Activated CD4-positive, alpha-beta memory T cell treated with anti-CD3 and anti-CD28 coated beads for 36 hours (primary cell): ENCODE measurements around the gene UTP4. TPM values are rescaled to one million over a fixed set of nuclear protein-coding genes. Genes with fewer than 3 reads are reported as not detected.
A peak's percentile ranks its signal among the peaks of the same experiment; 100 is the strongest.

ENCODE experiments used
- CTCF ChIA-PET: fragments of 350-600 bp; sonication (Branson Sonifier 250); formaldehyde crosslinking; loops from one replicate; lab custom pipeline; 2021; ENCODE audit warnings: antibody characterized with exemption, inconsistent platforms; lab: Charles Lee
- POLR2A ChIA-PET: fragments of 350-600 bp; sonication (Branson Sonifier 250); formaldehyde crosslinking; loops from one replicate; lab custom pipeline; 2021; ENCODE audit warnings: antibody characterized with exemption; lab: Charles Lee
- DNase-seq: peaks from one replicate; pipeline ENCODE4 v3.0.0-alpha.2; 2020
- H3K27ac Mint-ChIP-seq: one replicate; pipeline ENCODE4 v1.8.0; 2021; ENCODE audit warnings: mixed read lengths
- H3K27me3 Mint-ChIP-seq: one replicate; pipeline ENCODE4 v1.8.0; 2021; ENCODE audit warnings: mixed read lengths
- H3K36me3 Mint-ChIP-seq: one replicate; pipeline ENCODE4 v1.8.0; 2021; ENCODE audit warnings: mixed read lengths
- H3K4me1 Mint-ChIP-seq: one replicate; pipeline ENCODE4 v1.8.0; 2021; ENCODE audit warnings: low read depth, mixed read lengths
- H3K4me3 Mint-ChIP-seq: one replicate; pipeline ENCODE4 v1.8.0; 2021; ENCODE audit warnings: mild to moderate bottlenecking, mixed read lengths
- H3K9me3 Mint-ChIP-seq: one replicate; pipeline ENCODE4 v1.8.0; 2021; ENCODE audit warnings: mixed read lengths
- intact Hi-C: fragments of 100-400 bp; cut with micrococcal nuclease; formaldehyde crosslinking; loops from one replicate; pipeline ENCODE4 v1.15.1; 2023
- total RNA-seq, 2 experiments: library from RNA; stranded (reverse); gene quantifications; one replicate each; pipeline ENCODE4 v1.2.3, GENCODE V29; 2021

Gene UTP4
- total RNA-seq, 2 experiments from 2014 or later = 104 to 106 TPM

GRCh38 chr16:69195369-69196029, 63.0 kb downstream of the UTP4 start:
- no peak for DNase-seq
- intact Hi-C loops = no loop called here
- peaks cover 3% of the 10 kb centered on the region for H3K36me3 Mint-ChIP-seq
- no peaks in the 10 kb centered on the region for H3K27me3 Mint-ChIP-seq
- no peaks in the 10 kb centered on the region for H3K9me3 Mint-ChIP-seq
- H3K4me1 Mint-ChIP-seq = peaks cover 30% of the 10 kb centered on the region
- POLR2A ChIA-PET = interaction anchor here (0.6 kb wide), 1 partner anchor 66 kb away, joined by 3 read pairs; no protein-coding TSS in a partner anchor
- no peak overlapping the region for H3K4me3 Mint-ChIP-seq
- H3K27ac Mint-ChIP-seq = no peak overlapping the region
- CTCF ChIA-PET = no interaction called here

- Mint-ChIP-seq H3K36me3 (no peaks in the 10 kb centered on the region), H3K9me3 (no peaks in the 10 kb centered on the region), H3K4me1 (peaks cover 24% of the 10 kb centered on the region), H3K4me3 (no peak overlapping the region), H3K27me3 (no peaks in the 10 kb centered on the region), H3K27ac (no peak overlapping the region)
- CTCF ChIA-PET = no interaction called here
- intact Hi-C loops = no loop called here
- POLR2A ChIA-PET = no interaction called here
- no peak for DNase-seq
Measured at GRCh38 chr16:69197573-69197972, 65.1 kb downstream of the UTP4 start.

- H3K4me3 Mint-ChIP-seq = no peak overlapping the region
- intact Hi-C loops = no loop called here
- no peak overlapping the region for H3K27ac Mint-ChIP-seq
- DNase-seq = no peak
- POLR2A ChIA-PET = no interaction called here
- H3K27me3 Mint-ChIP-seq = no peaks in the 10 kb centered on the region
- peaks cover 25% of the 10 kb centered on the region for H3K4me1 Mint-ChIP-seq
- no peaks in the 10 kb centered on the region for H3K36me3 Mint-ChIP-seq
- CTCF ChIA-PET = no interaction called here
- no peaks in the 10 kb centered on the region for H3K9me3 Mint-ChIP-seq
Measured at GRCh38 chr16:69199382-69199781, 66.9 kb downstream of the UTP4 start.

- Mint-ChIP-seq H3K27me3 (no peaks in the 10 kb centered on the region), H3K4me1 (peaks cover 34% of the 10 kb centered on the region), H3K9me3 (no peaks in the 10 kb centered on the region), H3K27ac (no peak overlapping the region), H3K36me3 (no peaks in the 10 kb centered on the region), H3K4me3 (no peak overlapping the region)
- POLR2A ChIA-PET = no interaction called here
- intact Hi-C loops = no loop called here
- no peak for DNase-seq
- CTCF ChIA-PET = no interaction called here
Measured at GRCh38 chr16:69201291-69201690, 68.8 kb downstream of the UTP4 start.

- Mint-ChIP-seq H3K9me3 (no peaks in the 10 kb centered on the region), H3K27ac (no peak overlapping the region), H3K36me3 (no peaks in the 10 kb centered on the region), H3K4me1 (peaks cover 33% of the 10 kb centered on the region), H3K4me3 (no peak overlapping the region), H3K27me3 (no peaks in the 10 kb centered on the region)
- DNase-seq = no peak
- ChIA-PET CTCF (no interaction called here), POLR2A (no interaction called here)
- intact Hi-C loops = no loop called here
Measured at GRCh38 chr16:69201787-69202186, 69.3 kb downstream of the UTP4 start.

- peak overlapping the region; percentile 53 for H3K27ac Mint-ChIP-seq
- intact Hi-C loops = no loop called here
- H3K36me3 Mint-ChIP-seq = no peaks in the 10 kb centered on the region
- no peak for DNase-seq
- peaks cover 26% of the 10 kb centered on the region for H3K4me1 Mint-ChIP-seq
- no peak overlapping the region for H3K4me3 Mint-ChIP-seq
- ChIA-PET POLR2A (interaction anchor here (1.1 to 1.6 kb wide), 2 partner anchors 18 to 38 kb away, joined by 4 read pairs; partner anchors contain the start of gene SNTB2), CTCF (interaction anchor here (0.6 kb wide), 1 partner anchor 638 kb away, joined by 5 read pairs; no protein-coding TSS in a partner anchor)
- H3K9me3 Mint-ChIP-seq = no peaks in the 10 kb centered on the region
- H3K27me3 Mint-ChIP-seq = no peaks in the 10 kb centered on the region
Measured at GRCh38 chr16:69204172-69204571, 71.7 kb downstream of the UTP4 start.

GRCh38 chr16:69209735-69210134, 77.3 kb downstream of the UTP4 start:
- H3K4me3 Mint-ChIP-seq = no peak overlapping the region
- POLR2A ChIA-PET = no interaction called here

GRCh38 chr16:69217433-69217832, 85.0 kb downstream of the UTP4 start:
- peaks cover 10% of the 10 kb centered on the region for H3K4me1 Mint-ChIP-seq
- H3K4me3 Mint-ChIP-seq = no peak overlapping the region
- H3K27ac Mint-ChIP-seq = no peak overlapping the region
- POLR2A ChIA-PET = interaction anchor here (1.3 kb wide), 1 partner anchor 31 kb away, joined by 3 read pairs; the partner anchor contains the start of gene SNTB2
- no peaks in the 10 kb centered on the region for H3K27me3 Mint-ChIP-seq
- H3K9me3 Mint-ChIP-seq = no peaks in the 10 kb centered on the region
- CTCF ChIA-PET = interaction anchor here (0.9 to 1.1 kb wide), 2 partner anchors 68 to 94 kb away, joined by 3 to 5 read pairs; no protein-coding TSS in a partner anchor
- no peaks in the 10 kb centered on the region for H3K36me3 Mint-ChIP-seq
- no peak for DNase-seq
- intact Hi-C loops = loop anchor here (1.0 kb wide), 1 partner anchor 51 kb away; no protein-coding TSS in a partner anchor

More at GRCh38 chr16:69209735-69210134, 77.3 kb downstream of the UTP4 start:
- Mint-ChIP-seq H3K27ac (no peak overlapping the region), H3K9me3 (no peaks in the 10 kb centered on the region), H3K4me1 (peaks cover 6% of the 10 kb centered on the region), H3K27me3 (no peaks in the 10 kb centered on the region), H3K36me3 (no peaks in the 10 kb centered on the region)
- CTCF ChIA-PET = interaction anchor here (0.7 to 1.2 kb wide), 2 partner anchors 60 to 125 kb away, joined by 3 read pairs; no protein-coding TSS in a partner anchor
- intact Hi-C loops = no loop called here
- DNase-seq = no peak

Other genes starting within 250 kb of the UTP4 start
- gene HAS3, start 27.0 kb upstream of the UTP4 start, total RNA-seq = under 1 TPM; 0.10 to 0.21 TPM
- gene CHTF8, start 61 bp upstream of the UTP4 start, total RNA-seq = 100 to 1,000 TPM; 120 to 132 TPM
- gene SNTB2, start 54.5 kb downstream of the UTP4 start, total RNA-seq = 10 to 100 TPM; 19.8 to 20.1 TPM
- 10 to 100 TPM; 32.1 to 33.0 TPM for gene VPS4A, start 178.7 kb downstream of the UTP4 start, total RNA-seq
- 10 to 100 TPM; 16.2 to 17.6 TPM for gene PDF, start 197.9 kb downstream of the UTP4 start, total RNA-seq
- gene COG8, start 206.9 kb downstream of the UTP4 start, total RNA-seq = 10 to 100 TPM; 25.4 to 27.9 TPM
- 10 to 100 TPM; 43.3 to 47.1 TPM for gene NIP7, start 207.1 kb downstream of the UTP4 start, total RNA-seq
- gene TMED6, start 219.1 kb downstream of the UTP4 start, total RNA-seq = under 1 TPM; 0.58 to 0.86 TPM